Caco-2 (cell line): ENCODE measurements around the gene STX8. TPM values are rescaled to one million over a fixed set of nuclear protein-coding genes. Genes with fewer than 3 reads are reported as not detected.

Experiments
- BruUV-seq: library from RNA; stranded (reverse); fragments of 400-500 nt; replicated peaks from 2 replicates; lab custom pipeline; 2021; lab: Mats Ljungman, UMichigan
- CTCF ChIA-PET: fragments of 300-600 bp; sonication (Branson Sonifier 250); formaldehyde crosslinking; loops from one replicate; lab custom pipeline; 2022; ENCODE audit warnings: antibody characterized with exemption; lab: Charles Lee
- POLR2A ChIA-PET: fragments of 300-600 bp; sonication (Branson Sonifier 250); formaldehyde crosslinking; loops from one replicate; lab custom pipeline; 2022; ENCODE audit warnings: antibody characterized with exemption; lab: Charles Lee
- DNase-seq, 2 experiments: peaks; one replicate each; pipeline versions ENCODE4 v3.0.0 to v3.0.0-alpha.2; 2020 to 2022
- H3K27me3 ChIP-seq: replicated peaks from 2 replicates; pipeline ENCODE4 v1.6.0; 2011; ENCODE audit warnings: low read length; ENCODE audit not compliant: control insufficient read depth, insufficient read depth
- H3K36me3 ChIP-seq: 2 replicates; pipeline ENCODE4 v1.5.1; 2011; ENCODE audit warnings: low read length; ENCODE audit not compliant: control insufficient read depth, insufficient read depth
- H3K4me1 ChIP-seq: fragments of 250-450 bp; sonication (Bioruptor Pico); 2 replicates; pipeline ENCODE4 v1.5.1; 2020; ENCODE audit warnings: mild to moderate bottlenecking
- H3K4me3 ChIP-seq: 2 replicates; pipeline ENCODE4 v1.5.1; 2011; ENCODE audit warnings: low read depth, mild to moderate bottlenecking, control low read depth, low read length
- H3K9me3 ChIP-seq: fragments of 250-450 bp; sonication (Bioruptor Pico); 2 replicates; pipeline ENCODE4 v1.5.1; 2020; ENCODE audit warnings: mild to moderate bottlenecking, moderate library complexity
- H3K27ac Mint-ChIP-seq: one replicate; pipeline ENCODE4 v1.8.0; 2022; ENCODE audit warnings: mixed read lengths; ENCODE audit not compliant: unreplicated experiment
- H3K27me3 Mint-ChIP-seq: one replicate; pipeline ENCODE4 v1.8.0; 2022; ENCODE audit warnings: mixed read lengths; ENCODE audit not compliant: insufficient read depth, unreplicated experiment
- H3K36me3 Mint-ChIP-seq: one replicate; pipeline ENCODE4 v1.8.0; 2022; ENCODE audit warnings: mild to moderate bottlenecking, mixed read lengths; ENCODE audit not compliant: insufficient read depth, unreplicated experiment
- H3K4me1 Mint-ChIP-seq: one replicate; pipeline ENCODE4 v1.8.0; 2022; ENCODE audit warnings: low read depth, mixed read lengths; ENCODE audit not compliant: unreplicated experiment
- H3K4me3 Mint-ChIP-seq: one replicate; pipeline ENCODE4 v1.8.0; 2022; ENCODE audit warnings: mild to moderate bottlenecking, moderate library complexity, mixed read lengths; ENCODE audit not compliant: unreplicated experiment
- H3K9me3 Mint-ChIP-seq: one replicate; pipeline ENCODE4 v1.8.0; 2022; ENCODE audit warnings: mixed read lengths; ENCODE audit not compliant: unreplicated experiment
- intact Hi-C: fragments of 100-400 bp; cut with micrococcal nuclease; formaldehyde crosslinking; loops from one replicate; pipeline ENCODE4 v1.10.0; 2022; ENCODE audit not compliant: unreplicated experiment
- total RNA-seq: library from RNA; stranded (reverse); gene quantifications from 2 replicates; pipeline ENCODE4 v1.2.3, GENCODE V29; 2022
- TF ChIP-seq, protein P1 (sequence below), 2 experiments: fragments of 200-600 bp in 1 of 2; IDR thresholded peaks; 1 replicate in 1 of 2; 2 replicates in 1 of 2; pipeline versions ENCODE4 v1.5.1 to v1.8.0; 2011 to 2022; ENCODE audit warnings: antibody characterized with exemption in 1 of 2, control low read depth in 1 of 2, inconsistent platforms in 1 of 2, low read depth in 1 of 2, low read length in 1 of 2, mild to moderate bottlenecking in 1 of 2, moderate library complexity in 1 of 2; ENCODE audit not compliant: insufficient read depth in 1 of 2, severe bottlenecking in 1 of 2, unreplicated experiment in 1 of 2

The STX8 gene
- total RNA-seq, 1 experiment from 2014 or later = 22.6 TPM

DNA sequence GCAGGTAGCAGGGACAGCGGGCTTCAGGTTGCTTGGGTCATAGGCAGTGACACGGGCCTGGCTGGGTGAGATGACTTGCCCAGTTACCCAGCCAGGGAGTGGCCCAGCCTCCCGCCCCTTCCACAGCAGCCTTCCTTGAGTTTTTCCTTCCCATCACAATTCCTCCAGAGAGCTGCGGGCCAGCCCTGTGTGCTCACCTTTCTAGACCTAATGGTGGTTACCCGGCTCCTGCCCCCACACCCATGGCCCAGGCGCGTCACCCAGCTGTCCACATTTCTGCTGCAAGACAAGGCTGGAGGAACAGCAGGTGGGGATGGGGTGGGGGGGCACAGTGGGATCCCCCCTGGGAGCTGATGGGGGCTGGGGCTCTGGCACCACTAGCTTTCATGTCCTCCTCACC is 351.1 kb downstream of the STX8 start:
- no TSS peak for BruUV-seq
- no peaks in the 10 kb centered on the region for H3K36me3 ChIP-seq
- Mint-ChIP-seq H3K36me3 (no peaks in the 10 kb centered on the region), H3K27me3 (no peaks in the 10 kb centered on the region), H3K27ac (no peak overlapping the region), H3K9me3 (no peaks in the 10 kb centered on the region), H3K4me3 (no peak overlapping the region), H3K4me1 (no peaks in the 10 kb centered on the region)
- no peak overlapping the region for H3K4me3 ChIP-seq
- TF ChIP-seq, protein P1, sequence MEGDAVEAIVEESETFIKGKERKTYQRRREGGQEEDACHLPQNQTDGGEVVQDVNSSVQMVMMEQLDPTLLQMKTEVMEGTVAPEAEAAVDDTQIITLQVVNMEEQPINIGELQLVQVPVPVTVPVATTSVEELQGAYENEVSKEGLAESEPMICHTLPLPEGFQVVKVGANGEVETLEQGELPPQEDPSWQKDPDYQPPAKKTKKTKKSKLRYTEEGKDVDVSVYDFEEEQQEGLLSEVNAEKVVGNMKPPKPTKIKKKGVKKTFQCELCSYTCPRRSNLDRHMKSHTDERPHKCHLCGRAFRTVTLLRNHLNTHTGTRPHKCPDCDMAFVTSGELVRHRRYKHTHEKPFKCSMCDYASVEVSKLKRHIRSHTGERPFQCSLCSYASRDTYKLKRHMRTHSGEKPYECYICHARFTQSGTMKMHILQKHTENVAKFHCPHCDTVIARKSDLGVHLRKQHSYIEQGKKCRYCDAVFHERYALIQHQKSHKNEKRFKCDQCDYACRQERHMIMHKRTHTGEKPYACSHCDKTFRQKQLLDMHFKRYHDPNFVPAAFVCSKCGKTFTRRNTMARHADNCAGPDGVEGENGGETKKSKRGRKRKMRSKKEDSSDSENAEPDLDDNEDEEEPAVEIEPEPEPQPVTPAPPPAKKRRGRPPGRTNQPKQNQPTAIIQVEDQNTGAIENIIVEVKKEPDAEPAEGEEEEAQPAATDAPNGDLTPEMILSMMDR (IDR thresholded peaks at IDR 0.05; ENCODE audit: insufficient read depth in 1 of 2, low read depth in 1 of 2, low read length in 1 of 2, severe bottlenecking in 1 of 2, unreplicated experiment in 1 of 2) = no peak
- H3K9me3 ChIP-seq = no peaks in the 10 kb centered on the region
- intact Hi-C loops = no loop called here
- H3K4me1 ChIP-seq = no peaks in the 10 kb centered on the region
- no peaks in the 10 kb centered on the region for H3K27me3 ChIP-seq
- ChIA-PET POLR2A (no interaction called here), CTCF (no interaction called here)
- DNase-seq = no peak

DNA sequence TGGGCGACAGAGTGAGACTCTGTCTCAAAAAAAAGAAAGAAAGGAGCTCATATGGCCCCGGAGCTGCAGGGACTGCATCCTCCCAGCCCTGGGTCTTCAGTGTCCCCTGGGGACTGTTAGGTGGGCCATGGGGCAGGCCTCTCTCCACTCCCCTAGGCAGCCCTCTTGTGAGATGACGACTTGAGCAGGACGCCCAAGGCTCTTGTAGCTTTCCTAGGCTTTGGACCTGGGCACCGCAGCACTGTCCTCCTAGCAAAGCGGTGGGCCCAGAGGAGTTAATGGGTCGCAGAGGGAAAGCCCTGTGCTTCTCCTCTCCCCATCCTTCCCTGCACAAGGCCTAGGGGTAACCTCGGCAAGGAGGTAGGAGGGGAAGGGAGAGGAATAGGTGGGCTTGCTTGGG is 352.1 kb downstream of the STX8 start:
- no peak overlapping the region for H3K4me3 Mint-ChIP-seq
- ChIA-PET CTCF (interaction anchor here (0.6 kb wide), 1 partner anchor 221 kb away, joined by 7 read pairs; no protein-coding TSS in a partner anchor), POLR2A (no interaction called here)
- no TSS peak for BruUV-seq
- H3K27me3 ChIP-seq = no peaks in the 10 kb centered on the region
- intact Hi-C loops = no loop called here
- H3K4me3 ChIP-seq = no peak overlapping the region
- no peak overlapping the region for H3K27ac Mint-ChIP-seq
- no peaks in the 10 kb centered on the region for H3K36me3 Mint-ChIP-seq
- no peaks in the 10 kb centered on the region for H3K9me3 ChIP-seq
- H3K27me3 Mint-ChIP-seq = no peaks in the 10 kb centered on the region
- H3K4me1 Mint-ChIP-seq = no peaks in the 10 kb centered on the region
- no peaks in the 10 kb centered on the region for H3K9me3 Mint-ChIP-seq
- TF ChIP-seq, protein P1 (IDR thresholded peaks at IDR 0.05; ENCODE audit: insufficient read depth in 1 of 2, low read depth in 1 of 2, low read length in 1 of 2, severe bottlenecking in 1 of 2, unreplicated experiment in 1 of 2) = no peak
- no peaks in the 10 kb centered on the region for H3K4me1 ChIP-seq
- H3K36me3 ChIP-seq = no peaks in the 10 kb centered on the region
- DNase-seq = no peak

DNA sequence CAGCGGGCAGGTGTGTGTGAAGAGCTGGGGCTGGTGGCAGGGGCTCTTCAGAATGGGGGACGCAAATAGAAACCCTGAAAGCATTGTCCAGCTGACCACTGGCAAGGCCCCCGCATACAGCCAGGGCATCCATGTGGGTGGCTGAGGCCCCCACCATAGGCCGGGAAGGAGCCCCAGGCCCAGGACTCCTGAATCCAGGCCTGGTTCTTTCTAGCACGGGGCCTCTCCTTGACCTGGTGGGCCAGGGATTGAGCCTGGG is 353.8 kb downstream of the STX8 start:
- DNase-seq = no peak
- H3K36me3 Mint-ChIP-seq = peaks cover 5% of the 10 kb centered on the region
- Histone ChIP-seq H3K4me1 (no peaks in the 10 kb centered on the region), H3K4me3 (no peak overlapping the region), H3K9me3 (no peaks in the 10 kb centered on the region), H3K36me3 (no peaks in the 10 kb centered on the region), H3K27me3 (no peaks in the 10 kb centered on the region)
- ChIA-PET POLR2A (no interaction called here), CTCF (no interaction called here)
- H3K9me3 Mint-ChIP-seq = no peaks in the 10 kb centered on the region
- BruUV-seq = no TSS peak
- no peaks in the 10 kb centered on the region for H3K4me1 Mint-ChIP-seq
- intact Hi-C loops = no loop called here
- H3K27ac Mint-ChIP-seq = no peak overlapping the region
- TF ChIP-seq, protein P1 (IDR thresholded peaks at IDR 0.05; ENCODE audit: insufficient read depth in 1 of 2, low read depth in 1 of 2, low read length in 1 of 2, severe bottlenecking in 1 of 2, unreplicated experiment in 1 of 2) = no peak
- no peak overlapping the region for H3K4me3 Mint-ChIP-seq
- H3K27me3 Mint-ChIP-seq = no peaks in the 10 kb centered on the region
